HCT116 (cell line): Measurements from ENCODE around the gene RASSF5. TPM values are rescaled to one million over a fixed set of nuclear protein-coding genes. Genes with fewer than 3 reads are reported as not detected.

Source experiments
- ATAC-seq: fragments of 200-7000 bp; cut with Tn5 transposase; 2 replicates; pipeline ENCODE4 v1.9.1; 2020; ENCODE audit warnings: mild to moderate bottlenecking, moderate library complexity
- BruUV-seq: library from RNA; stranded (reverse); fragments of 400-500 nt; replicated peaks from 2 replicates; lab custom pipeline; 2021; lab: Mats Ljungman, UMichigan
- CTCF ChIA-PET: fragments of 300-600 bp; sonication (Branson Sonifier 250); formaldehyde crosslinking; loops from one replicate; lab custom pipeline; 2021; ENCODE audit warnings: antibody characterized with exemption; lab: Charles Lee
- POLR2A ChIA-PET: fragments of 300-600, 350-600 bp; sonication (Branson Sonifier 250); formaldehyde crosslinking; loops from one replicate; lab custom pipeline; 2021; ENCODE audit warnings: antibody characterized with exemption; lab: Charles Lee
- RAD21 ChIA-PET, 2 experiments: fragments of 300-600 bp; sonication (Branson Sonifier 250); formaldehyde crosslinking; loops; one replicate each; lab custom pipeline; 2023; ENCODE audit warnings: low total read pairs in 2 of 2; ENCODE audit not compliant: uncharacterized antibody in 2 of 2, unreplicated experiment in 2 of 2, low non-redundant PET in 1 of 2; lab: Charles Lee
- DNase-seq: peaks from one replicate; pipeline ENCODE4 v3.0.0-alpha.2; 2010; ENCODE audit warnings: low read depth, low spot score
- H2AFZ ChIP-seq: fragments of 200-600 bp; shearing (Covaris generic), sonication (generic); 2 replicates; pipeline ENCODE4 v1.6.1; 2017; ENCODE audit warnings: low read depth, mixed run types, mixed read lengths, antibody characterized with exemption, low read length; ENCODE audit not compliant: poor library complexity, severe bottlenecking
- H3K27ac ChIP-seq: 2 replicates; pipeline ENCODE4 v1.5.1; 2012; ENCODE audit warnings: low read depth, low read length
- H3K27me3 ChIP-seq: fragments of 200-600 bp; sonication (generic); 2 replicates; pipeline ENCODE4 v1.6.1; 2016; ENCODE audit warnings: mixed run types, low read length, mixed read lengths; ENCODE audit not compliant: insufficient read depth
- H3K36me3 ChIP-seq, 2 experiments: fragments of 200-500 bp in 1 of 2; fragments of 200-600 bp in 1 of 2; sonication (Bioruptor generic) in 1 of 2; sonication (generic) in 1 of 2; 2 replicates each; pipeline versions ENCODE4 v1.5.1 to v1.6.1; 2014 to 2016; ENCODE audit warnings: low read length in 2 of 2, inconsistent platforms in 1 of 2, mixed read lengths in 1 of 2, mixed run types in 1 of 2; ENCODE audit not compliant: insufficient read depth in 2 of 2, control insufficient read depth in 1 of 2
- H3K4me1 ChIP-seq, 2 experiments: fragments of 200-600 bp in 1 of 2; sonication (generic) in 1 of 2; 2 replicates each; pipeline versions ENCODE4 v1.5.1 to v1.6.1; 2012 to 2017; ENCODE audit warnings: low read length in 2 of 2, inconsistent platforms in 1 of 2, mild to moderate bottlenecking in 1 of 2, mixed read lengths in 1 of 2, mixed run types in 1 of 2, moderate library complexity in 1 of 2; ENCODE audit not compliant: insufficient read depth in 2 of 2, control insufficient read depth in 1 of 2
- H3K4me2 ChIP-seq: fragments of 200-600 bp; sonication (generic); 2 replicates; pipeline ENCODE4 v1.6.1; 2017; ENCODE audit warnings: mixed run types, low read length, mixed read lengths
- H3K4me3 ChIP-seq, 2 experiments: fragments of 200-600 bp in 1 of 2; sonication (generic) in 1 of 2; replicated peaks in 1 of 2; 2 replicates each; pipeline ENCODE4 v1.5.1; 2011 to 2016; ENCODE audit warnings: low read length in 2 of 2, control low read depth in 1 of 2, low read depth in 1 of 2, mild to moderate bottlenecking in 1 of 2, mixed read lengths in 1 of 2, mixed run types in 1 of 2
- H3K79me2 ChIP-seq: fragments of 200-600 bp; sonication (generic); 2 replicates; pipeline ENCODE4 v1.6.1; 2017; ENCODE audit warnings: mild to moderate bottlenecking, mixed run types, low read length, moderate library complexity, mixed read lengths; ENCODE audit not compliant: insufficient read depth
- H3K9ac ChIP-seq: fragments of 200-600 bp; sonication (generic); 2 replicates; pipeline ENCODE4 v1.6.1; 2016; ENCODE audit warnings: low read length, mixed read lengths
- H3K9me2 ChIP-seq: fragments of 200-600 bp; sonication (generic), shearing (Covaris generic); 2 replicates; pipeline ENCODE4 v1.6.1; 2017; ENCODE audit warnings: mixed run types, mild to moderate bottlenecking, moderate library complexity; ENCODE audit not compliant: insufficient read depth
- H3K9me3 ChIP-seq, 2 experiments: fragments of 200-500 bp in 1 of 2; fragments of 200-600 bp in 1 of 2; sonication (Bioruptor generic) in 1 of 2; sonication (generic) in 1 of 2; 2 replicates each; pipeline ENCODE4 v1.6.1; 2014 to 2017; ENCODE audit warnings: low read length in 2 of 2, mixed read lengths in 2 of 2, inconsistent platforms in 1 of 2, low read depth in 1 of 2, mild to moderate bottlenecking in 1 of 2, mixed run types in 1 of 2, moderate library complexity in 1 of 2; ENCODE audit not compliant: control insufficient read depth in 1 of 2, insufficient read depth in 1 of 2
- H4K20me1 ChIP-seq: fragments of 200-600 bp; sonication (generic), shearing (Covaris generic); 2 replicates; pipeline ENCODE4 v1.6.1; 2017; ENCODE audit warnings: mixed run types, mild to moderate bottlenecking, moderate library complexity; ENCODE audit not compliant: insufficient read depth
- CEBPB ChIP-seq: IDR thresholded peaks from 2 replicates; pipeline ENCODE4 v1.6.1; 2012; ENCODE audit warnings: low read depth
- CTCF ChIP-seq, 3 experiments: fragments of 200-600 bp in 1 of 3; sonication (generic) in 1 of 3; IDR thresholded peaks in 2 of 3; conservative IDR thresholded peaks in 1 of 3; 2 replicates each; pipeline ENCODE4 v1.5.1; 2012 to 2017; ENCODE audit warnings: low read depth in 2 of 3, low read length in 2 of 3, antibody characterized with exemption in 1 of 3, borderline replicate concordance in 1 of 3, control low read depth in 1 of 3, mild to moderate bottlenecking in 1 of 3, mixed read lengths in 1 of 3, mixed run types in 1 of 3, moderate library complexity in 1 of 3; ENCODE audit not compliant: insufficient read depth in 1 of 3
- EGR1 ChIP-seq: IDR thresholded peaks from 2 replicates; pipeline ENCODE4 v1.6.1; 2012; ENCODE audit warnings: low read depth
- JUND ChIP-seq: IDR thresholded peaks from 2 replicates; pipeline ENCODE4 v1.6.1; 2012
- RAD21 ChIP-seq: IDR thresholded peaks from 2 replicates; pipeline ENCODE4 v1.6.1; 2012; ENCODE audit warnings: low read depth, mild to moderate bottlenecking
- YY1 ChIP-seq: IDR thresholded peaks from 2 replicates; pipeline ENCODE4 v1.6.1; 2011; ENCODE audit warnings: low read length, low read depth, moderate library complexity, mild to moderate bottlenecking; ENCODE audit not compliant: insufficient replicate concordance; ENCODE audit errors: extremely low read depth
- ZFX ChIP-seq: fragments of 450-650 bp; IDR thresholded peaks from 2 replicates; pipeline ENCODE4 v1.6.1; 2017
- intact Hi-C: fragments of 100-400 bp; cut with micrococcal nuclease; formaldehyde crosslinking; loops from 2 replicates; pipeline ENCODE4 v1.10.0; 2022
- total RNA-seq: library from RNA; stranded (reverse); gene quantifications from one replicate; pipeline ENCODE4 v1.2.1, GENCODE V29; 2021; ENCODE audit not compliant: unreplicated experiment

RASSF5 gene
- total RNA-seq, 1 experiment from 2014 or later, result 5.4 TPM

DNA sequence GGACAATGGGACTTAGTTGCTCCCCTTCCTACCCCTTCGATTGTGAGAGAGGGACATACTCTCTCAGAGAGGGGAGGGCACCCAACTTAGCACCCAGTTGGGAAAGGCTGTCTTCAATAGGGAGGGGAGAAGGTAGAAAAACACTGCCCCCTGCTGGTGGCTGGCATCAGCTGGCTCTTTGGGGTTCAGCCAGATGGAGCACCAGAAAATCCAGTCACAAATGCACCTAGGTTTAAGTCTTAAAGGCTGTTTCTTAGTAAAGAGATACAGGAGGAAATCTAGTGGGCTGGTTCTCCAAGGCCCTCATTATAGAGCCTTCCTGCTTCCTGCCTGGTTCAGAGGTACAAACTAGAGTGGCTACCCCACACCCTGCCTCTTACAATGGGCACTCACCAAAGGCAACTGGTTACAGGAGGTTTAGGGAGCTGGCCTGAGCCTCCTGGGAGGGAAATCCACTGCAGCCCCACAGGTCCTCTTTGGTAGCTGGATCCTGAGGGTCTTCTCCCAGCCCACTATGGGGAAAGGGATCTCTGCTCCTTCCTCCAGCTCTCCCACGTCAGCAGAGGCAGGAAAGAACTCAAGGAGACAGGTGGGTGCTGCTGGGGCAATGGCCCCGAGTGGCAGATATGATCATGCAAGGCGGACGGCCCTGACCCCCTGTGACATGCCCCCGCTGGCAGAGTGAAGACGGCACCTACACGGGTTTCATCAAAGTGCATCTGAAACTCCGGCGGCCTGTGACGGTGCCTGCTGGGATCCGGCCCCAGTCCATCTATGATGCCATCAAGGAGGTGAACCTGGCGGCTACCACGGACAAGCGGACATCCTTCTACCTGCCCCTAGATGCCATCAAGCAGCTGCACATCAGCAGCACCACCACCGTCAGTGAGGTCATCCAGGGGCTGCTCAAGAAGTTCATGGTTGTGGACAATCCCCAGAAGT, 76.6 kb downstream of the RASSF5 start:
- peak; percentile 45 for DNase-seq
- intact Hi-C loops, result loop anchor here (1.0 kb wide), 2 partner anchors 39 to 94 kb away; no protein-coding TSS in a partner anchor
- CTCF ChIA-PET, result interaction anchor here (1.0 to 6.9 kb wide), 11 partner anchors 8 to 106 kb away, joined by 3 to 96 read pairs (median 4); no protein-coding TSS in a partner anchor

More for the DNA sequence above, 76.6 kb downstream of the RASSF5 start:
- Histone ChIP-seq H3K9me2 (no peaks in the 10 kb centered on the region), H3K9ac (no peak overlapping the region), H2AFZ (no peak overlapping the region), H3K4me3 (no peak overlapping the region), H4K20me1 (no peaks in the 10 kb centered on the region), H3K4me1 (no peaks in the 10 kb centered on the region), H3K9me3 (no peaks in the 10 kb centered on the region), H3K4me2 (no peak overlapping the region), H3K27ac (no peak overlapping the region), H3K27me3 (no peaks in the 10 kb centered on the region), H3K36me3 (no peaks in the 10 kb centered on the region), H3K79me2 (no peaks in the 10 kb centered on the region)
- BruUV-seq, result no TSS peak
- TF ChIP-seq RAD21 (peak; percentile 98), ZFX (no peak), CEBPB (no peak), YY1 (no peak), EGR1 (no peak), CTCF (IDR thresholded peaks at IDR 0.05 in 2 of 3, conservative IDR thresholded peaks at IDR 0.05 in 1 of 3; ENCODE audit: borderline replicate concordance in 1 of 3, insufficient read depth in 1 of 3, low read depth in 2 of 3, low read length in 2 of 3) (peak; percentile 92 to 98 (median 95)), JUND (no peak)
- peak; percentile 87 for ATAC-seq
- RAD21 ChIA-PET, result interaction anchor here (1.2 to 1.7 kb wide), 2 partner anchors 94 kb away, joined by 8 to 10 read pairs; no protein-coding TSS in a partner anchor
- POLR2A ChIA-PET, result no interaction called here
